Panc1 (cell line): Measurements from ENCODE around the gene MARCHF3.

Experiments
- CTCF ChIP-seq: fragments of 450-650 bp; IDR thresholded peaks from 2 replicates; pipeline ENCODE4 v1.5.1; 2017; ENCODE audit warnings: mild to moderate bottlenecking
- POLR2AphosphoS5 ChIP-seq: IDR thresholded peaks from 2 replicates; pipeline ENCODE4 v1.6.1; 2012; ENCODE audit warnings: mild to moderate bottlenecking, low read depth, low read length, moderate library complexity
- REST ChIP-seq, 2 experiments: IDR thresholded peaks; 2 replicates each; pipeline ENCODE4 v1.6.1; 2011 to 2012; ENCODE audit warnings: low read depth in 2 of 2, control low read depth in 1 of 2, low read length in 1 of 2, mild to moderate bottlenecking in 1 of 2, moderate library complexity in 1 of 2; ENCODE audit not compliant: insufficient read depth in 1 of 2
- SIN3A ChIP-seq: IDR thresholded peaks from 2 replicates; pipeline ENCODE4 v1.6.1; 2012; ENCODE audit warnings: low read depth, mild to moderate bottlenecking, low read length, moderate library complexity, borderline replicate concordance; ENCODE audit not compliant: insufficient read depth
- TCF7L2 ChIP-seq: IDR thresholded peaks from 2 replicates; pipeline ENCODE4 v1.6.1; 2011; ENCODE audit warnings: mild to moderate bottlenecking, low read depth, low read length, inconsistent platforms

DNA sequence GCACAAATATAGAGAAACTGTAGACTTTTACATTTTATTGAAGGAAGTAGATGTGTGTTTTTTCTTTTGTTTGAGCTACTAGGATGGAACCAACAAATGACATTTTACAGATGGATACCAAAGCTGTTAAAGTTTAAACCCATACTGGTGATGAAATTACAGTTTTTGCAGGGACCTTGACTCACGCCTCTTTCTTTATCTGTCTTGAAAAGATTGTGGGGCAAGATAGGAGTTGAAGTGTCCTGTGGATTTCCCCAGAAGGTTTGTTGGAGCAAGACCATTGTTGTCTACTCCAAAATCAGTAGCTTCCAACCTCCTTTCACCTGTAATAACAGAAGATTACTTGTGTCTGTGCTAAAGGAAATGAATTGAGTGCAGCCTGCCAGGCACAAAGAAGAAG lies 47.0 kb upstream of the MARCHF3 start:
- no peak for TF ChIP-seq CTCF
- no peak for TF ChIP-seq POLR2AphosphoS5
- TF ChIP-seq SIN3A = no peak
- TF ChIP-seq REST (IDR thresholded peaks at IDR 0.05; ENCODE audit: insufficient read depth in 1 of 2, low read depth in 2 of 2, low read length in 1 of 2) = no peak
- no peak for TF ChIP-seq TCF7L2
